ENCODE results near the gene DLG4. TPM values are rescaled to one million over a fixed set of nuclear protein-coding genes. Genes with fewer than 3 reads are reported as not detected.

DLG4 gene
- polyA plus RNA-seq, 2 donors, result 3.2 to 11.8 TPM

GRCh38 chr17:7207120-7208001 lies 12.3 kb downstream of the DLG4 start:
- H3K36me3 ChIP-seq (ENCODE audit: control insufficient read depth in 2 of 2, insufficient read depth in 2 of 2, low read length in 1 of 2), result peaks cover 0 to 17% of the 10 kb centered on the region in 2 donors
- H3K4me1 ChIP-seq (ENCODE audit: control insufficient read depth in 2 of 2, insufficient read depth in 2 of 2, low read length in 1 of 2), result peaks cover 3 to 13% of the 10 kb centered on the region in 2 donors
- no peaks in the 10 kb centered on the region for H3K9me3 ChIP-seq (ENCODE audit: control insufficient read depth in 2 of 2, insufficient read depth in 1 of 2, low read depth in 1 of 2, low read length in 1 of 2)
- no peak overlapping the region for H3K4me3 ChIP-seq (ENCODE audit: low read depth in 1 of 2, low read length in 2 of 2)
- H3K27ac ChIP-seq (ENCODE audit: low read depth in 2 of 2, low read length in 1 of 2), result no peak overlapping the region
- 79 to 86% methylated on average over 24 of the region's 24 CpGs for WGBS, 2 donors
- H3K27me3 ChIP-seq (ENCODE audit: control insufficient read depth in 1 of 2, insufficient read depth in 2 of 2, low read length in 2 of 2), result no peaks in the 10 kb centered on the region

- H3K27me3 ChIP-seq (ENCODE audit: control insufficient read depth in 1 of 2, insufficient read depth in 2 of 2, low read length in 2 of 2), result no peaks in the 10 kb centered on the region
- H3K4me3 ChIP-seq (ENCODE audit: low read depth in 1 of 2, low read length in 2 of 2), result peak overlapping the region; percentile 47 to 57
- peaks cover 3 to 13% of the 10 kb centered on the region in 2 donors for H3K4me1 ChIP-seq (ENCODE audit: control insufficient read depth in 2 of 2, insufficient read depth in 2 of 2, low read length in 1 of 2)
- no peaks in the 10 kb centered on the region for H3K9me3 ChIP-seq (ENCODE audit: control insufficient read depth in 2 of 2, insufficient read depth in 1 of 2, low read depth in 1 of 2, low read length in 1 of 2)
- no peak overlapping the region for H3K27ac ChIP-seq (ENCODE audit: low read depth in 2 of 2, low read length in 1 of 2)
- H3K36me3 ChIP-seq (ENCODE audit: control insufficient read depth in 2 of 2, insufficient read depth in 2 of 2, low read length in 1 of 2), result peaks cover 0 to 17% of the 10 kb centered on the region in 2 donors
- 50 to 57% methylated on average over 15 of the region's 15 CpGs for WGBS, 2 donors
Measured at GRCh38 chr17:7205561-7205960, 14.1 kb downstream of the DLG4 start.

- Histone ChIP-seq H3K4me3 (ENCODE audit: low read depth in 1 of 2, low read length in 2 of 2) (peak overlapping the region; percentile 47 to 57), H3K9me3 (ENCODE audit: control insufficient read depth in 2 of 2, insufficient read depth in 1 of 2, low read depth in 1 of 2, low read length in 1 of 2) (no peaks in the 10 kb centered on the region), H3K27me3 (ENCODE audit: control insufficient read depth in 1 of 2, insufficient read depth in 2 of 2, low read length in 2 of 2) (no peaks in the 10 kb centered on the region), H3K4me1 (ENCODE audit: control insufficient read depth in 2 of 2, insufficient read depth in 2 of 2, low read length in 1 of 2) (peaks cover 3 to 13% of the 10 kb centered on the region in 2 donors), H3K27ac (ENCODE audit: low read depth in 2 of 2, low read length in 1 of 2) (peak overlapping the region; percentile 32 to 77), H3K36me3 (ENCODE audit: control insufficient read depth in 2 of 2, insufficient read depth in 2 of 2, low read length in 1 of 2) (peaks cover 0 to 17% of the 10 kb centered on the region in 2 donors)
- WGBS, 2 donors, result 1 to 3% methylated on average over 34 of the region's 34 CpGs
Measured at GRCh38 chr17:7204828-7205461, 14.7 kb downstream of the DLG4 start.

- Histone ChIP-seq H3K9me3 (ENCODE audit: control insufficient read depth in 2 of 2, insufficient read depth in 1 of 2, low read depth in 1 of 2, low read length in 1 of 2) (no peaks in the 10 kb centered on the region), H3K4me3 (ENCODE audit: low read depth in 1 of 2, low read length in 2 of 2) (peak overlapping the region in 1 of 2 donors; percentile 47), H3K27me3 (ENCODE audit: control insufficient read depth in 1 of 2, insufficient read depth in 2 of 2, low read length in 2 of 2) (no peaks in the 10 kb centered on the region), H3K27ac (ENCODE audit: low read depth in 2 of 2, low read length in 1 of 2) (peak overlapping the region in 1 of 2 donors; percentile 77), H3K36me3 (ENCODE audit: control insufficient read depth in 2 of 2, insufficient read depth in 2 of 2, low read length in 1 of 2) (peaks cover 0 to 17% of the 10 kb centered on the region in 2 donors), H3K4me1 (ENCODE audit: control insufficient read depth in 2 of 2, insufficient read depth in 2 of 2, low read length in 1 of 2) (peaks cover 3 to 13% of the 10 kb centered on the region in 2 donors)
- 79 to 81% methylated on average over 15 of the region's 15 CpGs for WGBS, 2 donors
Measured at GRCh38 chr17:7204336-7204735, 15.3 kb downstream of the DLG4 start.

- H3K4me1 ChIP-seq (ENCODE audit: control insufficient read depth in 2 of 2, insufficient read depth in 2 of 2, low read length in 1 of 2), result peaks cover 2 to 13% of the 10 kb centered on the region in 2 donors
- H3K36me3 ChIP-seq (ENCODE audit: control insufficient read depth in 2 of 2, insufficient read depth in 2 of 2, low read length in 1 of 2), result peaks cover 0 to 17% of the 10 kb centered on the region in 2 donors
- H3K4me3 ChIP-seq (ENCODE audit: low read depth in 1 of 2, low read length in 2 of 2), result no peak overlapping the region
- WGBS, 2 donors, result 90 to 92% methylated on average over 16 of the region's 16 CpGs
- H3K27ac ChIP-seq (ENCODE audit: low read depth in 2 of 2, low read length in 1 of 2), result no peak overlapping the region
- no peaks in the 10 kb centered on the region for H3K9me3 ChIP-seq (ENCODE audit: control insufficient read depth in 2 of 2, insufficient read depth in 1 of 2, low read depth in 1 of 2, low read length in 1 of 2)
- H3K27me3 ChIP-seq (ENCODE audit: control insufficient read depth in 1 of 2, insufficient read depth in 2 of 2, low read length in 2 of 2), result no peaks in the 10 kb centered on the region
Measured at GRCh38 chr17:7203391-7203790, 16.2 kb downstream of the DLG4 start.

- Histone ChIP-seq H3K4me1 (ENCODE audit: control insufficient read depth in 2 of 2, insufficient read depth in 2 of 2, low read length in 1 of 2) (no peaks in the 10 kb centered on the region), H3K9me3 (ENCODE audit: control insufficient read depth in 2 of 2, insufficient read depth in 1 of 2, low read depth in 1 of 2, low read length in 1 of 2) (no peaks in the 10 kb centered on the region), H3K27me3 (ENCODE audit: control insufficient read depth in 1 of 2, insufficient read depth in 2 of 2, low read length in 2 of 2) (no peaks in the 10 kb centered on the region), H3K4me3 (ENCODE audit: low read depth in 1 of 2, low read length in 2 of 2) (no peak overlapping the region), H3K27ac (ENCODE audit: low read depth in 2 of 2, low read length in 1 of 2) (no peak overlapping the region), H3K36me3 (ENCODE audit: control insufficient read depth in 2 of 2, insufficient read depth in 2 of 2, low read length in 1 of 2) (peaks cover 0 to 10% of the 10 kb centered on the region in 2 donors)
- 91 to 94% methylated on average over 22 of the region's 22 CpGs for WGBS, 2 donors
Measured at GRCh38 chr17:7196651-7197401, 22.8 kb downstream of the DLG4 start.

- peaks cover 0 to 10% of the 10 kb centered on the region in 2 donors for H3K36me3 ChIP-seq (ENCODE audit: control insufficient read depth in 2 of 2, insufficient read depth in 2 of 2, low read length in 1 of 2)
- no peak overlapping the region for H3K4me3 ChIP-seq (ENCODE audit: low read depth in 1 of 2, low read length in 2 of 2)
- H3K27ac ChIP-seq (ENCODE audit: low read depth in 2 of 2, low read length in 1 of 2), result no peak overlapping the region
- no peaks in the 10 kb centered on the region for H3K27me3 ChIP-seq (ENCODE audit: control insufficient read depth in 1 of 2, insufficient read depth in 2 of 2, low read length in 2 of 2)
- no peaks in the 10 kb centered on the region for H3K9me3 ChIP-seq (ENCODE audit: control insufficient read depth in 2 of 2, insufficient read depth in 1 of 2, low read depth in 1 of 2, low read length in 1 of 2)
- H3K4me1 ChIP-seq (ENCODE audit: control insufficient read depth in 2 of 2, insufficient read depth in 2 of 2, low read length in 1 of 2), result no peaks in the 10 kb centered on the region
- 92 to 95% methylated on average over 12 of the region's 12 CpGs for WGBS, 2 donors
Measured at GRCh38 chr17:7195971-7196370, 23.7 kb downstream of the DLG4 start.

- WGBS, 2 donors, result 74 to 77% methylated on average over 12 of the region's 12 CpGs
- no peak overlapping the region for H3K4me3 ChIP-seq (ENCODE audit: low read depth in 1 of 2, low read length in 2 of 2)
- no peaks in the 10 kb centered on the region for H3K27me3 ChIP-seq (ENCODE audit: control insufficient read depth in 1 of 2, insufficient read depth in 2 of 2, low read length in 2 of 2)
- peaks cover 0 to 10% of the 10 kb centered on the region in 2 donors for H3K36me3 ChIP-seq (ENCODE audit: control insufficient read depth in 2 of 2, insufficient read depth in 2 of 2, low read length in 1 of 2)
- no peaks in the 10 kb centered on the region for H3K4me1 ChIP-seq (ENCODE audit: control insufficient read depth in 2 of 2, insufficient read depth in 2 of 2, low read length in 1 of 2)
- no peak overlapping the region for H3K27ac ChIP-seq (ENCODE audit: low read depth in 2 of 2, low read length in 1 of 2)
- H3K9me3 ChIP-seq (ENCODE audit: control insufficient read depth in 2 of 2, insufficient read depth in 1 of 2, low read depth in 1 of 2, low read length in 1 of 2), result no peaks in the 10 kb centered on the region
Measured at GRCh38 chr17:7192271-7192937, 27.2 kb downstream of the DLG4 start.

All from esophagus (tissue), 2 donors.